Colonic mucosa (tissue), 4 donors: Measurements from ENCODE around the gene BAK1. TPM values are rescaled to one million over a fixed set of nuclear protein-coding genes. Genes with fewer than 3 reads are reported as not detected.
"Not testable (repeated sequence)": the region's sequence is repeated elsewhere in the genome, so short reads cannot be mapped to it uniquely, and the experiment has no call there.

Source experiments
- DNase-seq: peaks from one replicate; pipeline ENCODE4 v3.0.0-alpha.2; 2020
- H3K27ac ChIP-seq: fragments of 200-600 bp; one replicate; pipeline ENCODE4 v1.8.0; 2021
- H3K27me3 ChIP-seq: fragments of 200-600 bp; one replicate; pipeline ENCODE4 v1.8.0; 2021
- H3K36me3 ChIP-seq: fragments of 200-600 bp; one replicate; pipeline ENCODE4 v1.8.0; 2021
- H3K4me1 ChIP-seq: fragments of 200-600 bp; one replicate; pipeline ENCODE4 v1.8.0; 2021; ENCODE audit warnings: mild to moderate bottlenecking
- H3K4me3 ChIP-seq: fragments of 200-600 bp; one replicate; pipeline ENCODE4 v1.8.0; 2021
- H3K9ac ChIP-seq, 2 donors: one replicate each; pipeline ENCODE4 v1.7.0; 2013; ENCODE audit warnings: control low read depth in 2 of 2, low read depth in 2 of 2, low read length in 2 of 2
- H3K9me3 ChIP-seq: fragments of 200-600 bp; one replicate; pipeline ENCODE4 v1.8.0; 2021
- CTCF ChIP-seq: fragments of 200-600 bp; IDR thresholded peaks from one replicate; pipeline ENCODE4 v1.8.0; 2022; ENCODE audit warnings: antibody characterized with exemption, mild to moderate bottlenecking
- intact Hi-C: fragments of 100-400 bp; cut with DNase I; formaldehyde crosslinking; loops from one replicate; pipeline ENCODE4 v1.14.1; 2022
- total RNA-seq, 2 donors: library from RNA; stranded (reverse); fragmentation: NEBNext Ultra II Directional in 1 of 2; extraction: Animal tissue kit (Norgen Biotek cat#: 25700) in 1 of 2; gene quantifications; one replicate each; pipeline ENCODE4 v1.2.1, GENCODE V29; 2021
- donor health status: healthy.
- donor health status: DM: no; HTN: no; CAD: no.
- donor health status: DM: no; HTN: no; CAD: no.

BAK1 gene
- total RNA-seq, 2 donors from 2014 or later = 72.1 to 76.6 TPM

DNA sequence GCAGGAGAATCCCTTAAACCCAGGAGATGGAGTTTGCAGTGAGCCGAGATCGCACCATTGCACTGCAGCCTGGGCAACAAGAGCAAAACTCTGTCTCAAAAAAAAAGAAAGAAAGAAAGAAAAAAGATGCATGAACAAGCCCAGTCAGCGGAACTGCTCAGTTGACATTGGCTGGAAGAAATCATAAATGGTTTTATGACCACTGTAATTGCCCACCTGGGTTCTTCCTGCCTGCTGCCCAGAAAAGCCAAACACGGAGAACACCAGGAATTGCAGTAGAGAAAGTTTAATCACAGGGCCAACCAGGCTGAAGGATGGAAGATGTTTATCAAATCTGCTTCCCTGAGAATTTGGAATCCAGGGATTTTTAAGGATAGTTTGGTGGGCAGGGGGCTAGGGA, 22.7 kb downstream of the BAK1 start:
- H3K9ac ChIP-seq = no peak overlapping the region
- H3K27ac ChIP-seq = no peak overlapping the region
- no peaks in the 10 kb centered on the region for H3K27me3 ChIP-seq
- no peak overlapping the region for H3K4me3 ChIP-seq
- H3K36me3 ChIP-seq = no peaks in the 10 kb centered on the region
- intact Hi-C loops = no loop called here
- DNase-seq = no peak
- H3K4me1 ChIP-seq = no peaks in the 10 kb centered on the region
- no peak for TF ChIP-seq CTCF
- H3K9me3 ChIP-seq = no peaks in the 10 kb centered on the region

DNA sequence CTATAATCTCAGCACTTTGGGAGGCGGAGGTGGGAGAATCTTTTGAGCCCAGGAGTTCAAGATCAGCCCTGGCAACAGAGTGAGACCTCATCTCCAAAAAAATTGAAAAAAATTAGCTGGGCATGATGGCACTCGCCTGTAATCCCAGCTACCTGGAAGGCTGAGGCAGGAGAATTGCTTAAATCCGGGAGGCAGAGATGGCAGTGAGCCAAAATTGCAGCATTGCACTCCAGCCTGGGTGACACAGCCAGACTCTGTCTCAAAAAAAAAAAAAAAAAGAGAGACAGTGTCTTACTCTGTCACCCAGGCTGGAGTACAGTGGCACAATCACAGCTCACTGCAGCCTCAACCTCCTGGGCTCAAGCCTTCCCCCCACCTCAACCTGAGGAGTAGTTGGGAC, 27.2 kb downstream of the BAK1 start:
- DNase-seq, H3K9ac ChIP-seq, H3K36me3 ChIP-seq, intact Hi-C loops, H3K27ac ChIP-seq, H3K4me1 ChIP-seq, H3K4me3 ChIP-seq, H3K9me3 ChIP-seq, H3K27me3 ChIP-seq: not testable (repeated sequence)

DNA sequence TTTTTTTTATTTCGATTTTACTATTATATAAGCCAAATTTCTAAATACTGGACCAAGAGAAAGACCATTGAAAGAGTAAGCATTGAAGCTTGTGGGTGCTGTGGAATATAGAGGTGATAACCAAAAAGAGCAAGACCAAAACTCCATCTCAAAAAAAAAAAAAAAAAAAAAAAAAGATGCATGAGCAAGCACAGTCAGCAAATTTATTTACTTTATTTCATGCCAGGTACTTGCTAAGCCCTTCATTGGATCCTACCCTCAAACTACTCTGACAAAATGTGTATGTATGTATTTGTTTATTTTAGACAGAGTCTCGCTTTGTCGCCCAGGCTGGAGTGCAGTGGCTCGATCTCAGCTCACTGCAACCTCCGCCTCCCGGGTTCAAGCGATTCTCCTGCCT, 27.8 kb downstream of the BAK1 start:
- no peak for TF ChIP-seq CTCF
- H3K9me3 ChIP-seq = no peaks in the 10 kb centered on the region
- H3K4me3 ChIP-seq = no peak overlapping the region
- H3K27me3 ChIP-seq = no peaks in the 10 kb centered on the region
- no peak overlapping the region for H3K27ac ChIP-seq
- intact Hi-C loops = no loop called here
- no peaks in the 10 kb centered on the region for H3K4me1 ChIP-seq
- no peaks in the 10 kb centered on the region for H3K36me3 ChIP-seq
- no peak overlapping the region for H3K9ac ChIP-seq
- DNase-seq = no peak

- no peak for DNase-seq
- TF ChIP-seq CTCF = no peak
Observed at GRCh38 chr6:33551538-33551937, 28.5 kb downstream of the BAK1 start.

GRCh38 chr6:33549896-33550295, 30.2 kb downstream of the BAK1 start:
- Histone ChIP-seq H3K36me3 (no peaks in the 10 kb centered on the region), H3K27ac (no peak overlapping the region), H3K27me3 (no peaks in the 10 kb centered on the region), H3K4me3 (no peak overlapping the region), H3K9ac (no peak overlapping the region), H3K4me1 (no peaks in the 10 kb centered on the region), H3K9me3 (no peaks in the 10 kb centered on the region)
- TF ChIP-seq CTCF = no peak
- DNase-seq = no peak
- intact Hi-C loops = no loop called here

More at GRCh38 chr6:33551538-33551937, 28.5 kb downstream of the BAK1 start:
- Histone ChIP-seq H3K9me3 (no peaks in the 10 kb centered on the region), H3K4me1 (no peaks in the 10 kb centered on the region), H3K27ac (no peak overlapping the region), H3K9ac (no peak overlapping the region), H3K36me3 (no peaks in the 10 kb centered on the region), H3K27me3 (no peaks in the 10 kb centered on the region), H3K4me3 (no peak overlapping the region)
- intact Hi-C loops = no loop called here

GRCh38 chr6:33549196-33549595, 30.9 kb downstream of the BAK1 start:
- H3K9ac ChIP-seq = no peak overlapping the region
- H3K4me3 ChIP-seq = no peak overlapping the region
- no peaks in the 10 kb centered on the region for H3K36me3 ChIP-seq
- no peak for TF ChIP-seq CTCF
- DNase-seq = no peak
- no peaks in the 10 kb centered on the region for H3K4me1 ChIP-seq
- no peaks in the 10 kb centered on the region for H3K9me3 ChIP-seq
- no peaks in the 10 kb centered on the region for H3K27me3 ChIP-seq
- H3K27ac ChIP-seq = no peak overlapping the region
- intact Hi-C loops = no loop called here
